BE2C (cell line): ENCODE results near the gene ABCG5.

ENCODE experiments used
- DNase-seq: peaks from one replicate; pipeline ENCODE4 v3.0.0-alpha.2; 2020
- H3K27me3 ChIP-seq: fragments of 250-450 bp; sonication (Bioruptor Pico); 2 replicates; pipeline ENCODE4 v1.5.1; 2020; ENCODE audit warnings: mild to moderate bottlenecking
- H3K36me3 ChIP-seq: fragments of 250-450 bp; sonication (Bioruptor Pico); 2 replicates; pipeline ENCODE4 v1.5.1; 2020; ENCODE audit warnings: mild to moderate bottlenecking
- H3K4me1 ChIP-seq: fragments of 250-450 bp; sonication (Bioruptor Pico); 2 replicates; pipeline ENCODE4 v1.5.1; 2020
- H3K4me3 ChIP-seq: 2 replicates; pipeline ENCODE4 v1.5.1; 2011; ENCODE audit warnings: low read depth, low read length
- H3K9me3 ChIP-seq: fragments of 250-450 bp; sonication (Bioruptor Pico); 2 replicates; pipeline ENCODE4 v1.5.1; 2020
- CTCF ChIP-seq: IDR thresholded peaks from 2 replicates; pipeline ENCODE4 v1.5.1; 2012; ENCODE audit warnings: mild to moderate bottlenecking, low read depth, low read length

The ABCG5 gene

GRCh38 chr2:43854671-43855070, 16.0 kb upstream of the ABCG5 start:
- H3K4me3 ChIP-seq = no peak overlapping the region
- no peaks in the 10 kb centered on the region for H3K9me3 ChIP-seq
- no peak for TF ChIP-seq CTCF
- DNase-seq = no peak
- H3K36me3 ChIP-seq = no peaks in the 10 kb centered on the region
- H3K4me1 ChIP-seq = no peaks in the 10 kb centered on the region
- peaks cover 17% of the 10 kb centered on the region for H3K27me3 ChIP-seq

GRCh38 chr2:43853141-43854081, 14.8 kb upstream of the ABCG5 start:
- no peaks in the 10 kb centered on the region for H3K4me1 ChIP-seq
- no peak for DNase-seq
- H3K9me3 ChIP-seq = no peaks in the 10 kb centered on the region
- H3K4me3 ChIP-seq = no peak overlapping the region
- peaks cover 17% of the 10 kb centered on the region for H3K27me3 ChIP-seq
- TF ChIP-seq CTCF = no peak
- H3K36me3 ChIP-seq = no peaks in the 10 kb centered on the region

GRCh38 chr2:43852196-43852730, 13.6 kb upstream of the ABCG5 start:
- peaks cover 17% of the 10 kb centered on the region for H3K27me3 ChIP-seq
- H3K4me3 ChIP-seq = no peak overlapping the region
- no peaks in the 10 kb centered on the region for H3K9me3 ChIP-seq
- no peak for DNase-seq
- no peaks in the 10 kb centered on the region for H3K36me3 ChIP-seq
- H3K4me1 ChIP-seq = no peaks in the 10 kb centered on the region
- TF ChIP-seq CTCF = no peak

- H3K9me3 ChIP-seq = no peaks in the 10 kb centered on the region
- H3K36me3 ChIP-seq = no peaks in the 10 kb centered on the region
- peaks cover 17% of the 10 kb centered on the region for H3K27me3 ChIP-seq
- H3K4me1 ChIP-seq = no peaks in the 10 kb centered on the region
- no peak overlapping the region for H3K4me3 ChIP-seq
- no peak for TF ChIP-seq CTCF
- no peak for DNase-seq
Observed at GRCh38 chr2:43851011-43851980, 12.7 kb upstream of the ABCG5 start.

GRCh38 chr2:43848214-43848613, 9.6 kb upstream of the ABCG5 start:
- H3K36me3 ChIP-seq = no peaks in the 10 kb centered on the region
- H3K27me3 ChIP-seq = no peaks in the 10 kb centered on the region
- H3K4me3 ChIP-seq = no peak overlapping the region
- no peak for DNase-seq
- no peak for TF ChIP-seq CTCF
- H3K4me1 ChIP-seq = no peaks in the 10 kb centered on the region
- H3K9me3 ChIP-seq = no peaks in the 10 kb centered on the region
